A549 (cell line): ENCODE results near the gene RAPGEF4. TPM values are rescaled to one million over a fixed set of nuclear protein-coding genes. Genes with fewer than 3 reads are reported as not detected.

Experiments used
- PHF8 ChIP-seq: fragments of 200-600 bp; sonication (generic); IDR thresholded peaks from 2 replicates; pipeline ENCODE4 v1.6.1; 2016; ENCODE audit warnings: low read depth, mild to moderate bottlenecking, antibody characterized with exemption, moderate library complexity, borderline replicate concordance
- polyA plus RNA-seq, 4 experiments: library from polyadenylated mRNA; depleted of rRNA in 3 of 4; stranded (reverse); fragments of >200 nt; fragmentation: RNase III in 1 of 4; extraction: RNeasy Plus Mini Kit Qiagen cat#74134 plus additional on column Dnase treatment in 1 of 4; gene quantifications; 2 replicates in 3 of 4; 3 replicates in 1 of 4; pipeline ENCODE4 v1.2.3, GENCODE V29; 2011 to 2017
- small RNA-seq, 6 experiments: library from RNA; depleted of rRNA; stranded (forward); fragments of <200 nt; gene quantifications; one replicate each; pipeline ENCODE3, GENCODE V24; 2012
- TF ChIP-seq, protein P1 (sequence below): fragments of >200 bp; sonication (Bioruptor Twin); formaldehyde crosslinking; IDR thresholded peaks from 3 replicates; pipeline ENCODE4 v1.6.1; 2016
- TF ChIP-seq, protein P2 (sequence below): IDR thresholded peaks from 2 replicates; pipeline ENCODE4 v1.6.1; 2012

RAPGEF4 gene
- polyA plus RNA-seq, 2 of the 4 experiments (the other 2 are of a cell fraction): 0.18 to 1.1 TPM

DNA sequence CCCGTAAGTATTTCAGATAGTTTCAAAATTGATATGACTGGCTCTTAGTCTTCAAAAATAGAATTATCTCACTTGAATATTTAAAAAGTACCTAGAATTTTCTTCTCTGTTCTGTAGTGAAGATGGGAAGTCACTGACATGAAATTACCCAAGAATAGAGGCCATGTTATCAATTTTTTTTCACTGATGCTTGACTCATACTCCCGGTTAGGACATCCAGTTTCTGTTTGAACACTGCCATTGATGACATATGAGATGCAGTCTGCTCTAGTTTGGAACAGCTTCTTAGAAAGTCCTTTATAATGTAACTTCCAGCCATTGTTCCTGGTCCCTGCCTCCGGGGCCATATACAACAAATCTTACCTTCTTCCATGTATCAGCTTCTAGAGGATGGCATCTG lies 366.0 kb downstream of the RAPGEF4 start (continued):
- TF ChIP-seq, protein P1, sequence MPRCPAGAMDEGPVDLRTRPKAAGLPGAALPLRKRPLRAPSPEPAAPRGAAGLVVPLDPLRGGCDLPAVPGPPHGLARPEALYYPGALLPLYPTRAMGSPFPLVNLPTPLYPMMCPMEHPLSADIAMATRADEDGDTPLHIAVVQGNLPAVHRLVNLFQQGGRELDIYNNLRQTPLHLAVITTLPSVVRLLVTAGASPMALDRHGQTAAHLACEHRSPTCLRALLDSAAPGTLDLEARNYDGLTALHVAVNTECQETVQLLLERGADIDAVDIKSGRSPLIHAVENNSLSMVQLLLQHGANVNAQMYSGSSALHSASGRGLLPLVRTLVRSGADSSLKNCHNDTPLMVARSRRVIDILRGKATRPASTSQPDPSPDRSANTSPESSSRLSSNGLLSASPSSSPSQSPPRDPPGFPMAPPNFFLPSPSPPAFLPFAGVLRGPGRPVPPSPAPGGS: no peak
- TF ChIP-seq, protein P2, sequence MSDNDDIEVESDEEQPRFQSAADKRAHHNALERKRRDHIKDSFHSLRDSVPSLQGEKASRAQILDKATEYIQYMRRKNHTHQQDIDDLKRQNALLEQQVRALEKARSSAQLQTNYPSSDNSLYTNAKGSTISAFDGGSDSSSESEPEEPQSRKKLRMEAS: no peak
- TF ChIP-seq PHF8: no peak

Small RNA genes within 50 kb of the gene (small RNA-seq; reads per million reads assigned to genes)
- 0 to 0.29 (median 0) reads per million in 6 experiments for gene RF01210

Other genes with a start within 250 kb of the RAPGEF4 start
- 12.9 and 17.7 TPM in 2 replicates for gene PDK1, start 179.8 kb upstream of the RAPGEF4 start, polyA plus RNA-seq (2011; rRNA removed)
- gene PDK1, start 179.8 kb upstream of the RAPGEF4 start, polyA plus RNA-seq (2017; fragmentation: RNase III; extraction: RNeasy Plus Mini Kit Qiagen cat#74134 plus additional on column Dnase treatment): 1.2 to 1.7 TPM (median 1.7 TPM) in 3 replicates